NCI-H82 treated with DMSO at 0.1 percent for 48 hours (cell line): ENCODE results near the gene AFMID.

Experiments used
- DNase-seq: peaks from one replicate; lab custom pipeline; 2025; ENCODE audit not compliant: unreplicated experiment; lab: John Stamatoyannopoulos, UW

AFMID gene

DNA sequence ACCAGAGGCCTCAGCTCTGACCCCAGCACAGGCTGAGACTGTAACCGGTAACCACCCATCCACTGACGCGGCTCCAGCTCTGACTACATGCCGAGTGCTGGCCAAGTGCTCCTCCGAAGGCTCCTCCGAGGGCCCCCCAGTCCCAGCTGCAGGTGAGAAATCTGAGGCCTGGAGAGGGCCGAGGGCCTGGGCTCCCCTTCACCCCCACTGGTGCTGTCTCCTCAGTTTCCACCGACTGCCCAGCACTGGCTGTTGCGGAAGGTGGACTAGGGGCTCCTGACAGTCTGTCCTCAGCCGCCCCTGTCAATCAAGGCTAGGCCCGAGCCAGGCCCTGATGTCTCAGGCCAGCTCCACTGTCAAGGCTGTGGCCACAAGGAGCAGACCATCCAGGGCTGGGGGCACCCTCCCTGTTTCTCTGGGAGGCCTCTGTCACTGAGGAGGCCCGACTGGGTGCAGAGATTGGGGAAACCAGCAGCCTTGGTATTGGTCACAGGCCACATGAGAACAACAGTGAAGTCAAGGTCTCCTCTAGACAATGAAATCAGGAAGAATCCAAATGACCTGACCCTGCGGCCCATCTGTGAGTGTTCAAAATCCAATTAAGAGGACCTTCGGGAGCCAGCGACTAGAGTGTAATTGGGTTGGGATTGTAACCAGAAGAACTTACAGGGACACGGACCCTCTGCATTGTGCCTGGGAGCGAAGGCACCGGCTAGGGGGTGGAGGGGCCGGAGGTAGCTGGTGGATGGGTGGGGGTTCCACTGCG lies 49.4 kb downstream of the AFMID start:
- DNase-seq, result peak; percentile 88

DNA sequence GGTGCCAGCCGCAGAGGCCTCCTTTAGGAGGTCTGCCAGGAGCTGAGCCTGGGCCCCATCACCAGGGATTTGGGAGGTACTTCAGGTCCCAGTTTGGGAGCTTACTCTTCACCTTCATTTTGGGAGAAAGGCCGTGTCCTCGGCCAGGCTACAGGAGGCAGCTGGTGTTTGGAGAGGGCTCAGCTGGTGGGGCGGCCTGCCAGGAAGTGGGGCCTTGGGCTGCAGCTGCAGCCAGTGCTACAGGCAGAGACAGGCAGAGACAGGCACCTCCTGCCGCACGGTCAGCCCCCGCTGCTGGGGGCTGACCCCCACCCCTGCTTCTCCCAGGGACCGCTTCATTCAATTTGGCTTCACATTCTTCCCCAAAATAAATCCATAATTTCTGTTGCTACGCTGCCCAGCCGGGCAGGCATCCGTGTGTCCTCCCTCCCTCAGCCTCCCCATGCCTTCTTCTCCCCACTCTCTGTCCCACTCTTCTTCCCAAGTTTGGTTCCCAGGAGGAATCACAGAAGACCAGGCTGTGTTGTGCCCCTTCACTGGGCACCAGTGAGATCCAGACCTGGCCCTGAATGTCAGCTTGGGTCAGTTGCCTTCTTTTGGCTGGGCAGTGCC lies 50.3 kb downstream of the AFMID start:
- no peak for DNase-seq

DNA sequence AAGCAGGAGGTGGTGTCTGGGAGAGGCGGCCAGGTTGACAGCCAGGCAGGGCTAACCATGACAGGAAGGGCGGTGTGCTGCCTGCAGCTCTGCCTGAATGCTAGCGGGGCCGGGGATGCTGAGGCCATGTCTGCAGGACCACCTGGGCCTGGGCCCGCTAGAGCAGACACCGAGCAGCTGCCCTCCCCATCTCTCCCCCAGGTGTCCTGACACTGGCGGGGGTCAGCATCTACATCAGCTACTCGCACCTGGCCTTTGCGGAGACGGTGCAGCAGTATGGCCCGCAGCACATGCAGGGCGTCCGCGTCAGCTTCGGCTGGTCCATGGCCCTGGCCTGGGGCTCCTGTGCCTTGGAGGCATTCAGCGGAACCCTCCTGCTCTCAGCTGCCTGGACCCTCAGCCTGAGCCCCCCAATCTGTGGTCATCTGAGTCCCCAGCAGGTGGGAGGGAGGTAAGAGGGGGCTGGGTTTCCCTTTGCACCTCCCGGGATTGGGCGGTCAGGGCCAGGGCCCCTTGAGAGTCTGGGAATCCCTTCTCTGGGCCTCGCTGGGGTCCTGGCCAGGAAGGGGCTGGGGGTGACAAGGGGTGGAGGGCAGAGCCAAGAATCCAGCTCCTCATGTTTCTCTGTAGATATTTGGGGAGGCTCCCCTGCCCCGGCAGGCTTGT lies 51.8 kb downstream of the AFMID start:
- no peak for DNase-seq

DNA sequence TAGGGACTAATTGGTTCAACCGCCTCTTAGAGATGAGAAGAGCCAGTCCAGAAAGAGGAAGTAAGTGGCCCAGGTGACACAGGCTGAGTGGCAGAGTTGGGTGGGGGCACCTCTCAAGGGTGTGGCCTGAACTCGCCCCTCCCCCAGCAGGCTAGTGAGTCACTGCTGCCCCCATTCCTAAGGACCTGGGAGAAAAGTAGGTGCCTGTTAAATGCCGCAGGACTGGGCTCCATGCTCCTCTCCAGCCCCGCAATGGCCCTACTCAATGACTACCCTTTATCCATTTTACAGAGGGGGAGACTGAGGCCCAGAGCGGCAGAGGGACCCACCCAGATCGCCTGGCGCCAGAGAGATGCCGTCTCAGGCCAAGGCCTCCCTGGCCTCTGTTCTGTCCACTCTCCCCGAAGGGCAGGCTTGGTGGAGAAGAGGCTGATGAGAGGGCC lies 52.3 kb downstream of the AFMID start:
- DNase-seq, result no peak

DNA sequence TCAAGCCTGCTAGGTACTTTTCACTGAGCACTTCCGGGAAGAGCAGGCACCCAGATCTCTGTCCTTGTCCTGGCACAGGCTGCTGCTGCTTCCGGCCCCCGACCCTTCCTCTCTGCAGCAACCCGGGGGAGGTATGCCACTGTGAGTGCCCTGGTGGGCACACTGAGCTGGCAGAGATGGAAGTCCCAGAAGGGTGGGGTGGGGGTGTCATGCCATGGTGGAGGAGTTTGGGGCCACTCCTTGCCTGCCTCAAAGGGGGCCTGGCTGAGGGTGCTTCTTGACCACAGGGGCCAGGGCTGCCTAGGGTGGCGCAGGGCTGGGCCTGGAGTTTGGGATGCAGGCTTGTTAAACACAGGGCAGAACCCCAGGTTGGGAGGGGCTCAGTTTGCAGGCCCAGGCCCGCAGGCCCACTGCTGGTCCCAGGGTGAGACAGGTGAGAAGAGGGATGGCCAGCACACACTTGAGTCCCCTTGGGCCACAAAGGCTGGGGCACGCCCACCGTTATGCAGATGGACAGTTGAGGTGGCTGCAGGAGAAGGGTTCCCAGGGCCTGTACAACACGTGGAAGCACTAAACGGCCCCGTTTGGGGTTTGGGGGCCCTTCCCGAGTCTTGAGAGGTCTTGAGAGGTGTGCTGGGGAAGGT lies 53.0 kb downstream of the AFMID start:
- DNase-seq, result no peak

DNA sequence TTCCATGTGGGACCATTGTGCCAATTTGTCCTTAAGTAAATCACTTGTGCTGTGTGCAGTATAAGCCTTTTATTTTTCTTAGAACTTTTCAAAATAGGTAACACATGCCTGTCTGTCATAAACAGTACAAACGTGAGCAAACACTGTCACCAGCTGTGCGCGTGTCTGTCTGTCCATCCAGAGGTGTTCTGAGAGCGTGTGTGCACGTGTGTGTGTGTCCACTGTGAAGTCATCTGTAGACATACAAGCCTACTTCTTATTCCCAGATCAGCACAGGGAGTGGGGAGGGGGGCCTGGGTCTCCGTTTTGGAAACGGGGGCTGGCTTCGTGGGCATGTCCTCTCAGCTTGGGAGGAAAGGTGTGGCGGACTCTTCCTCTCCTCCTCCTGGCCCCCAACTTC lies 53.7 kb downstream of the AFMID start:
- no peak for DNase-seq

DNA sequence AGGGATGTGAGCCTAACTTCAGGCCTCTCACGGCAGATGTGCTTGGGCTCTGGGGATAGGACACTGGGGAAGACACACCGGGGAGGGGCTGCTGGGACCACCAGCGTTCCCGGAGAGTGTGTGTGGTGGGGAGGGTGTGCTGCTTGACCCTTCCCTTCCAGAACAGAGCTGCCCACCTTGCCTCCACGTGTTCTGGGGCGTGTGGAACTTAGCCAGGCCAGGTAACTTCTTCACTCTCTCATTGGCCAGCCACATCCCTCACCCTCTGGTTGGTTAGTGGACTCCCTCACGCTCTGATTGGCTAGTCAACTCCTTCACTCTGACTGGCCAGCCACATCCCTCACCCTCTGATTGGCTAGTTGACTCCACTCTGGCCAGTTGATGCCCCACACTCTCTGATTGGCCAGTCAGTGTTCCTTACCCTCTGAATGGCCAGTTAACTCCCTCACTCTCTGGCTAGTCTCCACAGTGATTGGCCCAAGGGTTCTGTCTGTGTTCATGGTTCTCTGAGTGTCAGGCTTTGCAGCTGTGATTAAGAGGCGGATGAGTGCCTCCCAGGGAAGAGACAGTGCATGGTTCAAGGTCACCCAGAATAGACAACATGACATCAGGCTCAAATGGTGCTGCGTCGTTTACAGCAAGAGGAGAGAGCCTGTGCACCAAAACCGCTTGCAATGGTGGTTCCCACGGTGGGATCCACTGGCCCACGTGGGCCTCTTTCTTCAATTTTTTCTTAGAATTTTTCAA lies 54.3 kb downstream of the AFMID start:
- peak; percentile 29 for DNase-seq

DNA sequence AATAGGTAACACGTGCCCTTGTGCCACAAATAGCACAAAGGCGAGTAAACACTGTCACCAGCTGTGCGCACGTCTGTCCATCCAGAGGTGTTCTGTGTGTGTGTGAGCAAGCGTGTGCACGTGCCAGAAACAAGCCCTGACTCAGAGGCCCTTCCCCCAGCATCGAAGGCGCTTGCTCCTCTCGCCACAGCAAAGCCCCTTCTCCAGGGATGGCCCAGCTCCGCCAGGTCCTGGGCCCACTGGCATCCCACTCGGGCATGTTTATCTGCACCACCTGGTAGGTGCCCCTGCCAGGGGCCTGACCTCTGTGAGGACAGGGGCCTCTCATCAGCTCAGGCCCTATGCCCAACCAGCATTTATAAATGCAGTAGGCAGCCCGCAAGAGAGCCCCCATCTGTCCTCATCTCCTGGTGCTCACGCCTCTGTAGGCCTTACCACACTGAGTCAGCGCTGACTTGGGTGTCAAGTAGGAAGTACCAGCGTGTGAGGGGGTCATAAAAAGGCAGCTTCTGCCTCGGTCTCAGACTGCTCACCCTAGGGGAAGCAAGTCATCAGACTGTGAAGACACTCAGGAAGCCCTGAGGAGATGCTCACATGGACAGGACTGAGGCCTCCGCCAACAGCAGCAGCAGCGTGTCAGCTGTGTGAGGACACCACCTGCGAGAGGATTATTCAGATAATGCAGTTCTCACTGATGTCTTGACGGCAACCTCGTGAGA lies 55.0 kb downstream of the AFMID start:
- no peak for DNase-seq

DNA sequence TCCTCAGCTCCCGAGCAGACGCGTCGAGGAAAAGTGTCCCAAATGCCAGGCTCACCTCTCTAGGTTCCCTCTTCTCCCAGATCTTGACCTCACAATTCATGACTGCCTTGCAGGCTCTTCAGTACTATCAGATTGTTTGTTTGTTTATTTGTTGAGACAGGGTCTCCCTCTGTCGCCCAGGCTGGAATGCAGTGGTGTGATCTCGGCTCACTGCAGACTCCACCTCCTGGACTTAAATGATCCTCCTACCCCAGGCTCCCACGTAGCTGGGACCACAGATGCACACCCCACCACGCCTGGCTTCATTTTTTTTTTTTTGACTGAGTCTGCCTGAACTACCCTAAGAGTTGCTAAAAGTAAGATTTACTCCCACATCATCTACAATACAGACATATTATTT lies 60.1 kb downstream of the AFMID start:
- no peak for DNase-seq

DNA sequence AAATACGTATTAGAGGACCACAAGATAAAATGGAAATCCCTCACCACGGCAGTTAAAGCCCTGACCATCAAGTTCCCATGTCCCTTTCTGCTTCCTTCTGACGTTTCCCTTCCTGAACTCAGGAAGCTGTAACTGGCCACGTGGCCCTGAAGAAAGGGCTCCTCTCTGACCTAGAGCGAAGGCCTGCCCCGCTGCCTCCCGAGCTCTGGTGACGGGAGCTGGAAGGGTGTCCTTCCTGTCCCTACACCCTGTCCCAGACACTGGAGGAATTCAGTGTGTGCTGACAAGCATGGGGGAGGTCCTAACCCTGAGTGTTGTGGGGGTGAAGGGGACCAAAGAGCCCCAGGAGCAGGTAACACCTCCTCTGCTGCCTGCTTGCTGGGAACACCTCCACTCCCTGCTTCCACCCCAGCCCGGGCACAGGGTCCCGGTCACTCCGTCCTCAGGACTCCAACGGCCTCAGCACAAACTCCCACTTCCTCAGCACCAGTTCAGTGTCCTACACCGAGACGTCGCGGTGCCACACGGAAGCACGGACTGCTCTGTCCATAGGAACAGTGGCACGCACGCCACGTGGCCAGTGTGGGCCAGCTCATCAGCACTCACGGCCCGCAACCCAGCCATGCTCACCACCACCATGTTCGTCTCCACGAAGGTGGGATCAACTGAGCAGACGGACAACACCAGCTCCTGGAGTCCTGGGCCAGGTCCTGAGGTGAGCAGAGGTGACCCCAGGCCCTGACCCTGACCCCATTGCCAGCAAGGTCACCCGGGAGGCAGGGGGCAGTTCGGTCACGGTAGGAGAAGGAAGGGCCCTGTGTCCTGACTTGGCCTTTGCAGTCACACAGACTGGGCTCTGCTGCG lies 61.1 kb downstream of the AFMID start:
- DNase-seq, result no peak

DNA sequence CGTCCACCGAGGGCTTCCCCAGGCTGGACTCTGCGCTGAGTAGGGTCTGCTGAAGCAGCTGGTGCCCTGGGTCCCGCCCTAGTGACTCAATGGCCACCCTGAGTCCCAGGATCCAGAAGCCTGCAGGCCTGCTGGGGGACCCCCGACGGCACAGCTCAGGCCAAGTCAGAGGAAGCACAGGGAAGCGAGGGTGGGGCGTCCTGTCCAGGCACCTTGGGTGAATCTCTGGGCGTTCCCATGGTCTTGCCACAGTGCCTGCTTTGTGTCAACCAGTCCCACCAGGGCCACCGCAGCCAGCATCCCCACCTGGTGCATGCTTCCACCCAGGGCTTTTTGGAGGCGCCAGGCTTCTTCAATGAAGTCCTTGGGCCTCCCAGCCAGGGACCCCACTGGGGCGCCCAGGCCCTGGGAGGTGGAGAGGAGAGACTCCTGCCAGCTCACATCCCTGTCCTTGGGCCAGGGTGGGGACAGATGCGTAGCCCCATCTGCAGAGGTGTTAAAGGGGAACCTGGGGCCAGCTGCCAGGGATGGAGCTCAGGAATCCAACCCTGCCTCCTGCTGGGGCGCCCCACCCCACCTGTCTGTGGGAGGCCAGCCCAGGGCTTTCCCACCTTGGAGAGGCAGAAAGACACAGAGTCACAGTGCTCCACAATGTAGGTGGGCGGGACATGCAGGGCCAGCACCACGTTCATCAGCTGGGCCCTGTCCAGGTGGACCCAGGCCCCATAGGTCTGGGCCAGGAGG lies 62.1 kb downstream of the AFMID start:
- DNase-seq, result no peak

DNA sequence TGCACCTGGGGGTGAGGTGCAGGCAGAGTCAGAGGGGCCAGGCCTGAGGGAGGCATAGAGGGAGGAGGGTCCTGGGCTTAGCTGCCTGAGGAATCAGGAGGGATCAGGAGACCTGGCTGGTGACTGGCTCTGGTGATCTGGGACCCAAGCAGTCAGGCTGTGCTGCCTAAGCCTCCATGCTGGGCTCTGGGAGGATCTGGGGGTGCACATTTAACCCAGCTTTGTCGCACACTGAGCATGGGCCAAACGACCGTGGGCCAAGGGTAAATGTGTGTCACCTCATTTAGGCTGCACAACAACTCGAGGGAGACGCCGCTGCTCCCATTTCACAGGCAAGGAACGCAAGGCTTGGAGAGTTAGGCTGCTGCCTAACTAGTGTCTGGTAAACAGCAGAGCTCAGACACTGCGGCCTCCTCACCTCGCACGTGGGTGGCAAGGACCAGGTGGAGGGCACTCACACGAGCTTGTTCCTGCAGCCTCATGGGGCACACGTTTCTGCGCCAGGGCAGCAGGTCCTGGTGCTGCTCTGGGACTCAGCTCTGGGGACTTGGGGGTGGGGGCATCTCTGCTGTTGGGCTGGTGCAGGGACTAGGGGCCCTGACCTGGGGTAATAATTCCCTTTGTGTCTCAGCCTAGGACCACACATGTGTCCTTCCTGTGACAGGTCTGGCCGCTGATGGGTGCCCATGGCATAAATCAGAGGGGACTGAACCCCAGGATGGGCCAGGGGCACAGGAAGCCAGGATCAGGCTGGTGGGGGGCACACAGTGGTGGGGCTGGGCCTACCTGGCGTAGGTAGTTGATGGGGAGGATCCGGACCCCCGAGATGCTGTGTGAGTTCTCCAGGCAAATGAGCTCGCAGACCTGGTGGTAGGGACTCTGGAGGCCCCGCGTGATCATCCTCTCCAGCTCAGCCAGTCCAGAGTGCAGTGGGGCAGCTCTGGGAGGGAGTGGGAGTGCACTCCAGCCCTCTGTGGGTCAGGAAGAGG lies 63.0 kb downstream of the AFMID start:
- DNase-seq, result no peak

DNA sequence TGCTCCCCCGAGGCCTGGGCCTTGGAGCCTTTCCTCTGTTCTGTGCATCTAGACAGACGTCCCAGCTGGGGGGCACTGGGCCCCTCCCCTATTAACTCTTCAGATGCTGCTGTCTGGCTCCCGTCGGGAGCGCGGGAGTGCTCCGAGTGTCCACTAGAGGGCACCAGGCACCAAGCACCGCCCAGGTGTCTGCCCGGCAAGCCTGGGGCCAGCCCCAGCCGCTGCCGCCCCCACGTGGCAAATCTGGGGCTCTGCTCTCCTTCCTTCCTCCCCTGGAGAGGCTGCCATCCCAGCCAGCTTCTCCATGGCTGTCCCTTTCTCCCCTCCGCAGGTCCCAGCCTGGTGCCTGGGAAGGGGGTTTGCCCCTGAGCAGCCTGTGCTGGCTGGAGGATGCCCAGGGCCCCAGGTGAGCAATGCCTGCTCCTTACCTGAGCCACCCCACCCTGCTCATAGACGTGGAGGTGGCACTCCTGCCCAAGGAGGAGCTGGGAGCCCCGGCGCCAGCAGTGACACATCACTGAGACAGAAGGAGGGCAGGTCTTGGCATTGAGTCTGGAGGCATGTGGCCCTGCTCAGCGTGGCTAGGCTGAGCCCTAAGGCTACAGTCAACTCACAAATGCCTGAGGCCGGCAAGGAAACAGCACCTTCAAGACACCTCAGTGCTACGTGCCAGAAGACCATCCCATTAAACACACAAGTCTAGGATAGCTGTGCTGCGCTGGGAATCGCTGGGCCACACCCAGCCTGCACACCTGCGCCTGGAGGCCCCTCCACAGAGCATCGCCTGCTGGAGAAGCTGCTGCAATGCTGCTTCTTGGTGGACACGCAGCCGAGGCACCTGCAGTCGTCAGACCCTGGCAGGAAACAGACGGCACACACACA lies 64.0 kb downstream of the AFMID start:
- peak; percentile 68 for DNase-seq

DNA sequence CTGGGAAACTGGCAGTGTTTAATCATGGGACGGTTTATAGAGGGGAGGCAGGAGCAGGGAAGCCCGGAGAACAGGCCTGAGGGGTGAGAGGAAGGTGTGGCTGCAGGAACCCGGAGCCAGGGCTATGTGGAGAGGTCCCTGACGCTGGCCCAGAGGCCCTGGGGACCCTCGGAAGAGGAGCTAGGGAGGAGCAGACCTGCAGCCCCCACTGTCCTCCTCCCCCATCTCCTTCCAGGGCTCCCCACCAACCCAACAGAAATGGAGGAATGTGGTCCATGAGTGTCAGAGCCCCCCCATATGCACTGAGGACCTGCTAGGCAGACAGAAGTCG lies 64.6 kb downstream of the AFMID start:
- DNase-seq, result no peak

DNA sequence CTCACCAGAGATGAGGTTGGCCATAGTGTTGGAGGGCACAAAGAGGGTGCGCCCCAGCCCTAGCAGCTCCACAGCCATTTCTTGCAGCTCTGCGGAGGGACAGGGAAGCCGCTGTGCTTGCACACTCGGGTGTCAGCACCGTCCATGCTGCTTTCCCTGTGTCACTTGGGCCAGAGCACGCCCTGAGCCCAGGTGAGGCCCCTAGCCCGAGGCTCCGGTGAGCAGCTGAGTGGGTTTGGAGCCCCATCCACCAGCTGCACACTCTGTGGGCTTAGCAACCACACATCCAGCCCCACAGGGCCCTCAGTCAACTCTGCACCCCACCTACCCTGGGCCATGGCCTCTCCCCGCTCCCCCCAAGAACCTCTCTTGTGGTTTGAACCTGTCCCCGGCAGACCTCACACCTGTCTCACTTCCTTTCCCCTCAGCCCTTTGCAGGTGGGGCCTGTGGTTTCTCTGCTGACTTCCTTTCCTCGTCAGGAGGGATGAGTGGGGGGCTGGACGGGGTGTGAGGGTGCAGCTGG lies 65.0 kb downstream of the AFMID start:
- no peak for DNase-seq
